Measurements from ENCODE around the gene MB.

GRCh38 chr22:35610741-35611140, 6.4 kb downstream of the MB start:
- no peak for TF ChIP-seq CTCF (IDR thresholded peaks at IDR 0.05 in 4 of 5, conservative IDR thresholded peaks at IDR 0.05 in 1 of 5)
- TF ChIP-seq POLR2A (IDR thresholded peaks at IDR 0.05): no peak
